Left ventricle myocardium inferior (tissue), 1 donor: ENCODE data around the gene BSCL2. TPM values are rescaled to one million over a fixed set of nuclear protein-coding genes. Genes with fewer than 3 reads are reported as not detected.

ENCODE experiments used
- DNase-seq: peaks from one replicate; pipeline ENCODE4 v3.0.0-alpha.2; 2020
- H3K27ac ChIP-seq: fragments of 200-600 bp; replicated peaks from 2 replicates; pipeline ENCODE4 v1.8.0; 2021
- H3K27me3 ChIP-seq: fragments of 200-600 bp; 2 replicates; pipeline ENCODE4 v1.8.0; 2021; ENCODE audit warnings: low read depth
- H3K36me3 ChIP-seq: fragments of 200-600 bp; 2 replicates; pipeline ENCODE4 v1.8.0; 2021
- H3K4me1 ChIP-seq: fragments of 200-600 bp; 2 replicates; pipeline ENCODE4 v1.8.0; 2021
- H3K4me3 ChIP-seq: fragments of 200-600 bp; 2 replicates; pipeline ENCODE4 v1.8.0; 2021; ENCODE audit warnings: mild to moderate bottlenecking, moderate library complexity
- H3K9me3 ChIP-seq: fragments of 200-600 bp; replicated peaks from 2 replicates; pipeline ENCODE4 v1.8.0; 2021
- CTCF ChIP-seq: fragments of 200-600 bp; IDR thresholded peaks from 2 replicates; pipeline ENCODE4 v1.8.0; 2021; ENCODE audit warnings: antibody characterized with exemption, mild to moderate bottlenecking, borderline replicate concordance
- intact Hi-C: fragments of 100-400 bp; cut with micrococcal nuclease; formaldehyde crosslinking; loops from one replicate; pipeline ENCODE4 v1.11.0; 2022
- total RNA-seq: library from RNA; stranded (reverse); fragmentation: NEBNext Ultra II Directional; extraction: Animal tissue kit (Norgen Biotek cat#: 25700); gene quantifications from one replicate; pipeline ENCODE4 v1.2.1, GENCODE V29; 2021
- donor health status: DM: no; HTN: yes; CAD: no; lungs with severe emphysema.

Gene BSCL2
- total RNA-seq, 1 donor from 2014 or later, result 18.4 TPM

GRCh38 chr11:62710001-62710345 lies 2.7 kb upstream of the BSCL2 start:
- intact Hi-C loops, result no loop called here
- H3K4me3 ChIP-seq, result peak overlapping the region; percentile 66
- H3K27ac ChIP-seq, result peak overlapping the region; percentile 94
- no peaks in the 10 kb centered on the region for H3K27me3 ChIP-seq
- TF ChIP-seq CTCF, result no peak
- H3K36me3 ChIP-seq, result peaks cover 46% of the 10 kb centered on the region
- H3K4me1 ChIP-seq, result peaks cover 83% of the 10 kb centered on the region
- DNase-seq, result no peak
- H3K9me3 ChIP-seq, result no peaks in the 10 kb centered on the region

DNA sequence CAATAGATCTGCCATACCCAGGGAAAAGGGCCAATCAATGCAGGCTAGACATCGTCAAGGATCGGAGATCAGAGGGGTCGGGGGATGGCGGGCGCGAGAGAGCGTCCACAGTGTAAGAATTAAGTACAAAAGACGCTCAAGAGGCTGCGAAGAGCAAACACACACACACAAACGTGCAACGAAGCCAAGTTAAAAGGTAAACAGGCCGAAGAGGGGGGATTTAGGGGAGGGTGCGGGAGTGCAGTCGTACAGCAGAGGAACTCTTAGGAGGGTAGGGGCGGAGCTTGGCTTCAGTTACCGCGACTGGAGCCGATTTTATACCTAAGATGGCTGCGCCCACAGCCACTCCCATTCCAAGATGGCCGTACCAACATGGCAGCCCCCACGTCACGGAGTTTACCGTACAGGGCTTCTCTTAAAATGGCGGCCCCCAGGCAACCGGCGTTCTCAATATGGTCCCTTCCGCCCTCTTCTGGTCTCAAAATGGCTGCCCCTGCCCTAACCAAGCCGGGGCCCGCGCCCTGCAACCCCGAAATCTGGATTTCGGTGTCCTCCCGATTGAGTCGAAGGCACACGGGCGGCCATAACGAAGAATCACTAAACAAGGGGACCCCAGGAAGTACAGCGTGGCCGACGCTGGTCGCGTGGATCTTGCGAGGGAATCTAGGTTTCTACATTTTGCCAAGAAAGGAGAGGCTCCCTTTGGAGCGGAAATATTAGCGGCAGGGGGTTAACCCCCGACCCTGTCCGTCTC lies 2.2 kb upstream of the BSCL2 start:
- Histone ChIP-seq H3K9me3 (no peaks in the 10 kb centered on the region), H3K36me3 (peaks cover 41% of the 10 kb centered on the region), H3K4me1 (peaks cover 78% of the 10 kb centered on the region), H3K4me3 (peak overlapping the region; percentile 66), H3K27ac (peak overlapping the region; percentile 94), H3K27me3 (no peaks in the 10 kb centered on the region)
- intact Hi-C loops, result no loop called here
- no peak for TF ChIP-seq CTCF
- peak; percentile 98 for DNase-seq

GRCh38 chr11:62708793-62709192 lies 1.6 kb upstream of the BSCL2 start:
- Histone ChIP-seq H3K27ac (peak overlapping the region; percentile 94), H3K4me3 (peak overlapping the region; percentile 66), H3K36me3 (peaks cover 35% of the 10 kb centered on the region), H3K9me3 (no peaks in the 10 kb centered on the region), H3K4me1 (peaks cover 72% of the 10 kb centered on the region), H3K27me3 (no peaks in the 10 kb centered on the region)
- DNase-seq, result no peak
- intact Hi-C loops, result no loop called here
- no peak for TF ChIP-seq CTCF

GRCh38 chr11:62708392-62708791 lies 1.2 kb upstream of the BSCL2 start:
- Histone ChIP-seq H3K27ac (peak overlapping the region; percentile 94), H3K9me3 (no peaks in the 10 kb centered on the region), H3K4me1 (peaks cover 67% of the 10 kb centered on the region), H3K4me3 (peak overlapping the region; percentile 66), H3K27me3 (no peaks in the 10 kb centered on the region), H3K36me3 (peaks cover 31% of the 10 kb centered on the region)
- DNase-seq, result no peak
- intact Hi-C loops, result no loop called here
- TF ChIP-seq CTCF, result no peak

DNA sequence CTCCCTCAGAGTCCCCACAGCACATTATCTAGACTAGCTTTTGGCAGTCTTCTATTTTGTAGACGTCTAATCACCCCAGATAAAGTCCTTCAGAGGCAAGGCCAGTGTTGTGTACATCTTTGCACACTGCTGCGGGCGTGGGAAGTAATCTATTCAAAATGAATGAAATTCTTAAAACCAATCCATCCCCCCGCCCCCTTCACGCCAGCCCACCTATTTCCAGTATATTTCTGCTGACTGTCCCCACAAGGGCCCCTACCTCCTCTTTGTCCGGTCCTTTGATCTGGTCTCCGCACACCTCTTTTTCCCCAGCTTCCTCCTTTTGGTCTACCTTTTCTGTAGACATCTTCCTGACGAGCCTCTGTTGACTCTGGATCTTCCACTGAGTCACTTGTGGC lies 375 bp downstream of the BSCL2 start:
- Histone ChIP-seq H3K27ac (peak overlapping the region; percentile 94), H3K36me3 (peaks cover 20% of the 10 kb centered on the region), H3K4me3 (peak overlapping the region; percentile 76), H3K9me3 (no peaks in the 10 kb centered on the region), H3K4me1 (peaks cover 53% of the 10 kb centered on the region), H3K27me3 (no peaks in the 10 kb centered on the region)
- intact Hi-C loops, result no loop called here
- DNase-seq, result no peak
- no peak for TF ChIP-seq CTCF
